Activated T-helper 1 cell treated with Interleukin-2 at 50 U/mL for 16 hours (primary cell): Measurements from ENCODE around the gene WDR53.
A peak's percentile ranks its signal among the peaks of the same experiment; 100 is the strongest.
"Not testable (repeated sequence)": the region's sequence is repeated elsewhere in the genome, so short reads cannot be mapped to it uniquely, and the experiment has no call there.

Source experiments
- DNase-seq: peaks from one replicate; pipeline ENCODE4 v3.0.0-alpha.2; 2020; ENCODE audit warnings: low read depth

WDR53 gene

GRCh38 chr3:196568246-196569002, at the start of gene WDR53, which contains the start of gene FBXO45:
Gene WDR53, minus strand, starts transcription at chr3:196568554. Its CDS starts 7,079 bp downstream, at chr3:196561475.
Gene FBXO45, plus strand, starts transcription at chr3:196568660. Its CDS starts 325 bp downstream, at chr3:196568985.
- peak; percentile 94 for DNase-seq

GRCh38 chr3:196617256-196617655, 48.9 kb upstream of the WDR53 start:
- no peak for DNase-seq

GRCh38 chr3:196615234-196615633, 46.9 kb upstream of the WDR53 start:
- DNase-seq, result not testable (repeated sequence)

DNA sequence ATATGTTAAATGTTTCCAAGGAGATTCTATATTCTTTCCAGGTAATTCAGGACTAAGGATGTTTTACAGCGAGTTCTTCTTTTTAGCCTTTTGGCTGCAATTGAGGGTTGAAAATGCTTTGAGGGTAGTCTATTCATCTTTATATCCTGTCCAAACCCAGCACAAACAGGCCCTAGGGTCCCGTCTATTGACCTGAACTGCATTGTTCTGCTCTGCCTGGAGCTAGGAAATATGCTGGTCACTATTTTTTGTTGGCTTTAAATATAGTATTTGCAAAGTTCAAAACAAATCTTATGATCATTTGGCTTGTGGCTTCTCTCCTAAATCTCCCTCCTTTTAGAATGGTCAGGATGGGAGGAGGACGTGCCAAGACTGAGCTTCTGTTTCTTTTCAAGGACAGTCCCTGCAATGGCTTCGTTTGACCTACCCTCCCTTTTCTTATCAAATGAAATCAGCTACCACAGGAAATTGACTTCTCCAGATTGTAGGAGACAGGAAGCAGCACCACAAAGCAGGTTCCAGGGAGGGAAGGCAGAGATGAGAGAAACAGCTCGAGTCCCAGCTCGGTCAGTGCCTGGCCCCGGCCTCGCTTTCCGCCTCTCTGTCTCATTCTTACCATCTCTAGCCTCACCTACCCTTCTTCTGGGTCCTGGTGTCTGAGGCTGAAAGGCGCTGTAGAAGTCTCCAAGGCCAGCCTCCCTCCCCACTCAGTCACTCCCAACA, 43.6 kb upstream of the WDR53 start:
- no peak for DNase-seq

GRCh38 chr3:196609805-196610515, 41.6 kb upstream of the WDR53 start:
- no peak for DNase-seq

DNA sequence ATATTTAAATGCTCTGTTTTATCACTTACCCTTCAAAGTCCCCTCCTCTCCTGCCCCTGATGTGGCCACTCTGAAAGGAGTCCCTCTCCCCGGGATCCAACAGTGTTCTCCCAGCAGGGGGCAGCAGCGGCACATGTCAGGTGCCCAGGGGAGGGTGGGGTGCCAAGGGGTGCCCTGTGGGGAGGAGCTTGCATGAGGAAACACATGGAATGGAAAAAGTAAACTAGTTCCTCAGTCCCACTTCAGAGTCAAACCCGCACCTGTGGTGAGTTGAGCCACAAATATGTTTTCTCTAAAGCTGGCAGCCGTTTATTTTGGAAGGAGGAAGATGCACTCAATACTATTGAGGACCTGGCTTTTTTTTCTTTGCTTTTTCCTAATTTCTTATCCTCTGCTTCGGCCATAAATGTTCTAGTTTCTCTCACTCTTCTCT, 41.0 kb upstream of the WDR53 start:
- DNase-seq, result peak; percentile 85

DNA sequence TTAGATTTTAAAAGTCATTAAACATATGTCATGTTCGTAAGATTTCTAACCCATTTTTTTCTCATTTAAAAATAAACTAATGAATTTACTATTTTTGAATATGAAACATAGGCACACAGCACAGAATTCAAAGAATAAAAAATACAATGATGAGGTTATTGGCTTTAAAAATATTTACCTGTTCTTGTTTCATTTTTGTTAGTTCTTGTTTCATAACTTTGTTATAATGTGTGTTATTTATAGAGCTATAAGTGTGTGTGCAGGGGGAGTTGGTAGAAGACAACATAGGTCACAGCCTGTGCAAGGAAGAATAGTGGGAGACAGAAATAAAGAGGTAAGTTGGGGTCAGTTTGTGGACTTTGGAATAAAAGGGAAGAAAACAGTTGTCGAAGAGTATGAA, 40.3 kb upstream of the WDR53 start:
- DNase-seq, result no peak

DNA sequence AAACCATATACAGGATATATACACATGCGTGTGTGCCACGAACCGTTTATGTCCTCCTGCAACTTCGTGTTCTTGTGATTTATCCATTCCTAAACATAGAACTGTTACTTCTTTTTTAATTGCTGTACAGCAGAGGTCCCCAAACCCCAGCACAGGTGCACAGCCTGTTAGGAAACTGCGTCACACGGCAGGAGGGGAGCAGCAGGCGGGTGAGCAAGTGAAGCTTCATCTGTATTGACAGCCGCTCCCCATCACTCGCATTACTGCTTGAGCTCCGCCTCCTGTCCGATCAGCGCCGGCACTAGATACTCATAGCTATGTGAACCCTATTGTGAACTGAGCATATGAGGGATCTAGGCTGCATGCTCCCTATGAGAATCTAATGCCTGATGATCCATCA, 36.2 kb upstream of the WDR53 start:
- DNase-seq, result peak; percentile 37

- DNase-seq, result no peak
Observed at GRCh38 chr3:196603683-196604082, 35.3 kb upstream of the WDR53 start.

DNA sequence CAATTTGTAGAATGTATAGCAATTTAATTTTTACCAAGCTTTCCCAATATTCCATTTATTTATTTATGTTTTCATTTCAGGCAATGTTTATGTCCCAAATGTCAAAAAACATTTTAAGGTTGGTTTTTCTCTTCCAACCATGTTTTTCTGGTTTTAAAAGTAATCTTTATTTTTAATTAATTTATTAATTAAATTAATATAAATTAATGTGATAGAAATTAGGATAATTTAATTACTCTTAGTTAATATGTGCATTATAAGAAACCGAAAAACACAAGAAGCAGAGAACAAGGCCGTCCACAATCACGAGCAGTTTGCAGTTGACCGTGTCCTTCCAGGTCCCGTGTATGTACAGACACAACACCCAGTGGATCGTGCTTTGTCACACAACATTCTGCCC, 34.3 kb upstream of the WDR53 start:
- no peak for DNase-seq

DNA sequence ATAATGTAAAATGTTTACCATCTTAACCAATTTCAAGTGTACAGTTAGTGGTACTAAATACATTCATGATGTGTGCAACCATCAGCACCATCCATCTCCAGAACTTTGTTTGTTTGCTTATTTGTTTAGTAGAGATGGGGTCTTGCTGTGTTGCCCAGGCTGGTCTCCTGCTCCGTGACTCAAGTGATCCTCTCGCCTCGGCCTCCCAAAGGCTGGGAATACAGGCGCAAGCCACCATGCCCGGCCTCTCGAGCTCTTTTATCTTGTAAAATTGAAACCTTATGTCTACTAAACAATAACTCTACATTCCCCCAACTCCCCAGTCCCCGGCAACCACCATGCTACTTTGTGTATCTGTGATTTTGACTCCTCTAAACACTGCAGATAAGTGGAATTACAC, 32.0 kb upstream of the WDR53 start:
- no peak for DNase-seq

DNA sequence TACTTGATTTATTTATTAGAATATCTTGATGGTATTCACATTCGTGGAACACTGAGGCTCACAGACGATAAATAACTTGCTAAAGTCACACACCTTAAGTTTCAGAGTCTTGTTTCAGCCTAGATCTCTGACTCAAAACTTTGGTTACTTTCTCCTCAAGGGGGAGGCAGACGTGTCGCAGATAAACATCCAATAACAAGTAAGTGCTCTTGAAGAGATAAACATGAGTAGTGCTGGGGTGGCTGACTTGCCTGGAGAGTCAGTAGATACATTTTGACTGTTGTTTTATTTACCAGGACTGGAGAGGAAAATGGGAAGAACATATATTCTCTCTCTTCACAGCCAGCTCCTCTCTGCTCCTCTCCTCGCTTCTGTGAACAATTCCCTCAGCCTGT, 31.4 kb upstream of the WDR53 start:
- DNase-seq, result no peak

DNA sequence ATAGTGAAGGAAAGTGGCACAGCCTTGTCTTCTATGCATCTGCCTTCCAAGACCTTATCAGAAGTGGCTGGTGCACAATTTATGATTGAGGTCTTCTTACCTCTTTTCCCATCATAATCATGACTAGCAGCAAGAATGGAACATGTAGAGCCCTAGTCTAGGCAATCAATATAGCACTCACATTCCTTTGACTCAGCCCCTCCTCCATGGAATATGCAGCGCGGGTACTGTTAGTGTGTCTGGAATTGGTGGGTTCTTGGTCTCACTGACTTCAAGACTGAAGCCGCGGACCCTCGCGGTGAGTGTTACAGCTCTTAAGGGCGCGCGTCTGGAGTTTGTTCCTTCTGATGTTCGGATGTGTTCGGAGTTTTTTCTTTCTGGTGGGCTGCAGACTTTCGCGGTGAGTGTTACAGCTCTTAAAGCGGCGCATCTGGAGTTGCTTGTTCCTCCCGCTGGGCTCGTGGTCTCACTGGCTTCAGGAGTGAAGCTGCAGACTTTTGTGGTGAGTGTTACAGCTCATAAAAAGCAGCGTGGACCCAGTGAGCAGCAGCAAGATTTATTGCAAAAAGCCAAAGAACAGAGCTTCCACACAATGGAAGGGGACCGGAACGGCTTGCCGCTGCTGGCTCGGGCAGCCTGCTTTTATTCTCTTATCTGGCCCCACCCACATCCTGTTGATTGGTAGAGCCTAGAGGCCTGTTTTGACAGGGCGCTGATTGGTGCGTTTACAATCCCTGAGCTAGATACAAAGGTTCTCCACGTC, 29.8 kb upstream of the WDR53 start:
- DNase-seq, result not testable (repeated sequence)

- no peak for DNase-seq
Observed at GRCh38 chr3:196596355-196596754, 28.0 kb upstream of the WDR53 start.

GRCh38 chr3:196590279-196590678, 21.9 kb upstream of the WDR53 start:
- DNase-seq, result no peak

DNA sequence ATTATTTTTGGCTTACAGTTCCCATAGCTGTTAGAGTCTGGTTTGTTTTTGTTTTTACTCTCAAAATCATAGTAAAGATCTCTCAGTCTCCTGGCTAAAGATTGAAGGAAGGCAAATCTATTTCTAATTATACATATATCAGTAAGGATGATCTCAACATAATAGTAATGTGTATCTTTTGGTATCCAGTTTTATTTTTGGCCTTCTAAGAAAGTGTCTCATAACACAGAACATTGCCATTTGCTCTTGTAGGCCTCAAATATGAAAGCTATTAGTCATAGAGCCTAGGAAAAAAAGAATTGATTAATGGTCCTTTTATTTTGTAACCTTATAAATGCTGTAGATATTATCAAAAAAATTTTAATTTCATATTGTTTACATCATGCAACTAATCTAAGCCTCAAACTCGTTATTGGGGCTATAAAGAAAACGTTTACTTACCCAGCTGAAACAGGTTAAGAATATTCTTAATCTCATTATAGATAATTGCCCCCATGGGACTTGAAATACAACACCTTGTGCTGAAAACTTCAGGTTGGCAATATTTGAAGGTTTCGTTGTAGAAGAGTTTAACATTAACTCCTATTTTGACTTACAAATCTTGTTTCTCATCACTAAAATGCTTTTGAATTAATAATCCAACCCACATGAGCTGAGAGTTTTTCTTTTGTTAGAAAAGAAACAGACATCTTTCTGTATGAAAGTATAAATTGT, 16.8 kb upstream of the WDR53 start:
- DNase-seq, result no peak

- no peak for DNase-seq
Observed at GRCh38 chr3:196572389-196572788, 4.0 kb upstream of the WDR53 start.

GRCh38 chr3:196570332-196570731, 2.0 kb upstream of the WDR53 start:
- not testable (repeated sequence) for DNase-seq

DNA sequence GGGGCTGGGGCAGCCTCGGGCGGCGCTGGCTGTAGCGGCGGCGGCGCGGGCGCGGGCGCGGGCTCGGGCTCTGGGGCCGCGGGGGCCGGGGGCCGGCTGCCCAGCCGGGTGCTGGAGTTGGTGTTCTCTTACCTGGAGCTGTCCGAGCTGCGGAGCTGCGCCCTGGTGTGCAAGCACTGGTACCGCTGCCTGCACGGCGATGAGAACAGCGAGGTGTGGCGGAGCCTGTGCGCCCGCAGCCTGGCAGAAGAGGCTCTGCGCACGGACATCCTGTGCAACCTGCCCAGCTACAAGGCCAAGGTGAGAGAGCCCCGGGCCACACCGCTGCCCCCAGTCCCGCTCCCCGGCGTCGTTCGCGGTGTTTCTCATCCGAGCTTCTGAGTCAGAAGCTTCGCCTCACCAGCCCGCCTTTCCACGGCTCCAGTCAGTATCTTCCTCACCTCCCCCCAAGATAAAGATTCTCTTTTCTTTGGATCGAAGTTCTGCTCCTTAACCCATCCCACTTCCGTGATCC, 706 bp upstream of the WDR53 start:
- DNase-seq, result peak; percentile 38

DNA sequence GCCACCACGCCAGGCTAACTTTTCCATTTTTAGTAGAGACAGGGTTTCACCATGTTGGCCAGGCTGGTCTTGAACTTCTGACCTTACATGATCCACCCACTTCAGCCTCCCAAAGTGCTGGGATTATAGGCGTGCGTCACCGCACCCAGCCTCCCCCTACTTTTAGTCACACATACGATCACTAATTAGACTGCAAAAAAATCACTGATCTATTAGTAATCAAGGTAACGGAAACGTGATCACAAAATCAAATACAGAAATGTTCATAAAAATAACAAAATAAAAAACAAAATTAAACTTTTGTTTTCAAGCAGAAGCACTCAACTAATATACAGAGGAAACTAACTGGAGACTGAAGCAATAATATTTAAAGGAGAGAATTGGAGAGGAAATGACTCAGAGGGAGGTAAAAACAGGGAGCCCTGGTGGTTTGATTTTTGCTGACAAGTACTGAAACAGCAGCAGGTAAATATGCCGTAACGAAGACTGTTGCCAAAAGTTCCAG, 4.6 kb downstream of the WDR53 start:
- DNase-seq, result peak; percentile 4

DNA sequence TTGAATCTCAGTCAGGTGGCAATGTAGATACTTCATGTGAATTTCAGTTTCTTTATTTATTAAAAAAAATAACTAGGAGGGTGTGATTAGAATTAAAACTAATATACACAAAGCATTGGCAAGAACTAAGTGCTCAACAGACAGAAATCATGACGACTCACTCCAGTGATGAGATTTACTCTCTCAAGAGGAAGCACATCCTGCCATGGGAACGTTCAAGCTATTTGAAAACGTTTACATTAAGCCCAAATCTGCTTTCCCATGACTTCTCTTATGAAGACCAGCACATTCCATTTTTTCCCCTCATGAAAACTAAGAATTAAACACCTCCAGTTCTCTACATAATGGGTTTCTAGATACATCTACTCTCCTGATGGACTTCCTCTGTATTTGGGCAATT, 8.5 kb downstream of the WDR53 start:
- no peak for DNase-seq
